ENCODE measurements around the gene ZNF467.
A peak's percentile ranks its signal among the peaks of the same experiment; 100 is the strongest.

The ZNF467 gene

GRCh38 chr7:149759093-149759860 is 14.1 kb downstream of the ZNF467 start:
- Histone ChIP-seq H3K4me3 (no peak overlapping the region), H3K27ac (no peak overlapping the region)

- Histone ChIP-seq H3K27ac (no peak overlapping the region), H3K4me3 (no peak overlapping the region)
Measured at GRCh38 chr7:149753375-149754233, 19.8 kb downstream of the ZNF467 start.

GRCh38 chr7:149752646-149753045 is 20.7 kb downstream of the ZNF467 start:
- H3K4me3 ChIP-seq, result no peak overlapping the region
- no peak overlapping the region for H3K27ac ChIP-seq

- no peak overlapping the region for H3K27ac ChIP-seq
- H3K4me3 ChIP-seq, result no peak overlapping the region
Measured at GRCh38 chr7:149751043-149751775, 22.2 kb downstream of the ZNF467 start.

- no peak overlapping the region for H3K4me3 ChIP-seq
- H3K27ac ChIP-seq, result no peak overlapping the region
Measured at GRCh38 chr7:149750122-149750845, 23.1 kb downstream of the ZNF467 start.

- H3K27ac ChIP-seq, result no peak overlapping the region
- H3K4me3 ChIP-seq, result no peak overlapping the region
Measured at GRCh38 chr7:149748076-149748874, 25.1 kb downstream of the ZNF467 start.

- no peak overlapping the region for H3K27ac ChIP-seq
- H3K4me3 ChIP-seq, result no peak overlapping the region
Measured at GRCh38 chr7:149743476-149744255, 29.7 kb downstream of the ZNF467 start.

GRCh38 chr7:149742075-149742701 is 31.2 kb downstream of the ZNF467 start:
- H3K27ac ChIP-seq, result no peak overlapping the region
- peak overlapping the region in 5 of 7 experiments; percentile 12 to 28 (median 16) for H3K4me3 ChIP-seq

GRCh38 chr7:149741629-149742028 is 31.8 kb downstream of the ZNF467 start:
- Histone ChIP-seq H3K27ac (no peak overlapping the region), H3K4me3 (peak overlapping the region in 5 of 7 experiments; percentile 12 to 28 (median 16))

GRCh38 chr7:149736478-149737360 is 36.7 kb downstream of the ZNF467 start:
- no peak overlapping the region for H3K27ac ChIP-seq

GRCh38 chr7:149735779-149736477 is 37.5 kb downstream of the ZNF467 start:
- Histone ChIP-seq H3K4me3 (no peak overlapping the region), H3K27ac (no peak overlapping the region)

More at GRCh38 chr7:149736478-149737360, 36.7 kb downstream of the ZNF467 start:
- no peak overlapping the region for H3K4me3 ChIP-seq

GRCh38 chr7:149735181-149735602 is 38.2 kb downstream of the ZNF467 start:
- no peak overlapping the region for H3K27ac ChIP-seq
- H3K4me3 ChIP-seq, result no peak overlapping the region

- Histone ChIP-seq H3K27ac (no peak overlapping the region), H3K4me3 (no peak overlapping the region)
Measured at GRCh38 chr7:149734791-149735075, 38.7 kb downstream of the ZNF467 start.

GRCh38 chr7:149733924-149734790 is 39.2 kb downstream of the ZNF467 start:
- H3K27ac ChIP-seq, result no peak overlapping the region
- H3K4me3 ChIP-seq, result no peak overlapping the region
